Lower lobe of right lung (tissue), 2 donors: ENCODE data around the gene PRPF8. TPM values are rescaled to one million over a fixed set of nuclear protein-coding genes. Genes with fewer than 3 reads are reported as not detected.

ENCODE experiments used
- ATAC-seq, 2 donors: fragments of 200-7000 bp; cut with Tn5 transposase; one replicate each; pipeline ENCODE4 v1.9.1; 2020 to 2022; ENCODE audit warnings: mild to moderate bottlenecking in 2 of 2, moderate library complexity in 2 of 2
- DNase-seq: peaks from one replicate; pipeline ENCODE4 v3.0.0-alpha.2; 2020
- H3K27ac ChIP-seq: fragments of 200-600 bp; one replicate; pipeline ENCODE4 v1.8.0; 2022
- H3K27me3 ChIP-seq: fragments of 200-600 bp; one replicate; pipeline ENCODE4 v1.8.0; 2022; ENCODE audit warnings: low read depth
- H3K36me3 ChIP-seq: fragments of 200-600 bp; one replicate; pipeline ENCODE4 v1.8.0; 2022; ENCODE audit warnings: mild to moderate bottlenecking
- H3K4me1 ChIP-seq: fragments of 200-600 bp; one replicate; pipeline ENCODE4 v1.8.0; 2022
- H3K4me3 ChIP-seq: fragments of 200-600 bp; one replicate; pipeline ENCODE4 v1.8.0; 2022; ENCODE audit warnings: mild to moderate bottlenecking
- H3K9me3 ChIP-seq: fragments of 200-600 bp; one replicate; pipeline ENCODE4 v1.8.0; 2022
- CTCF ChIP-seq: fragments of 200-600 bp; IDR thresholded peaks from one replicate; pipeline ENCODE4 v1.8.0; 2022; ENCODE audit warnings: antibody characterized with exemption, mild to moderate bottlenecking
- intact Hi-C: fragments of 100-400 bp; cut with DNase I; formaldehyde crosslinking; loops from one replicate; pipeline ENCODE4 v1.11.0; 2022
- total RNA-seq: library from RNA; stranded (reverse); fragmentation: NEBNext Ultra II Directional; extraction: Animal tissue kit (Norgen Biotek cat#: 25700); gene quantifications from one replicate; pipeline ENCODE4 v1.2.1, GENCODE V29; 2021
- donor health status: DM: no; HTN: yes; CAD: no; lungs with severe emphysema.

Gene PRPF8
- total RNA-seq, 1 donor from 2014 or later = 280 TPM

DNA sequence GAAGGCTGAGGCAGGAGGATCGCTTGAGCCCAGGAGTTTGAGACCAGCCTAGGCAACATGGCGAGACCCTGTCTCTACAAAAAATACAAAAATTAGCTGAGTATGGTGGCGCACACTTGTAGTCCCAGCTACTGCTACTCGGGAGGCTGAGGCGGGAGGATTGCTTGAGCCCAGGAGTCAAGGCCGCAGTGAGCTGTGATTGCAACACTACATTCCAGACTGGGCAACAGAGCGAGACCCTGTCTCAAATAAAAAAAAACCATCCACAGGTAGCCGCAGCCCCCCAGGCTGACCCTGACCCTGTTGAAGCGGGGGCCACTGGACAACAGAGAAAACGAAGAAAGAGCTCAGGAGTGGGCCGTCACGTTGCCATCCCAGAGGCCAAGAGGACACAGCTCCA lies 60.0 kb downstream of the PRPF8 start:
- Histone ChIP-seq H3K9me3 (no peaks in the 10 kb centered on the region), H3K4me3 (no peak overlapping the region), H3K36me3 (peaks cover 26% of the 10 kb centered on the region), H3K27ac (no peak overlapping the region), H3K27me3 (no peaks in the 10 kb centered on the region), H3K4me1 (peaks cover 36% of the 10 kb centered on the region)
- no peak for TF ChIP-seq CTCF
- DNase-seq (no peak), ATAC-seq (no peak)
- intact Hi-C loops = loop anchor here (5.0 kb wide), 1 partner anchor 47 kb away; no protein-coding TSS in a partner anchor

GRCh38 chr17:1623057-1623630 lies 61.5 kb downstream of the PRPF8 start:
- DNase-seq (no peak), ATAC-seq (no peak)
- TF ChIP-seq CTCF = no peak
- H3K27ac ChIP-seq = no peak overlapping the region
- H3K4me1 ChIP-seq = peaks cover 38% of the 10 kb centered on the region
- intact Hi-C loops = no loop called here
- no peaks in the 10 kb centered on the region for H3K27me3 ChIP-seq
- no peak overlapping the region for H3K4me3 ChIP-seq
- H3K36me3 ChIP-seq = peaks cover 37% of the 10 kb centered on the region
- H3K9me3 ChIP-seq = no peaks in the 10 kb centered on the region

DNA sequence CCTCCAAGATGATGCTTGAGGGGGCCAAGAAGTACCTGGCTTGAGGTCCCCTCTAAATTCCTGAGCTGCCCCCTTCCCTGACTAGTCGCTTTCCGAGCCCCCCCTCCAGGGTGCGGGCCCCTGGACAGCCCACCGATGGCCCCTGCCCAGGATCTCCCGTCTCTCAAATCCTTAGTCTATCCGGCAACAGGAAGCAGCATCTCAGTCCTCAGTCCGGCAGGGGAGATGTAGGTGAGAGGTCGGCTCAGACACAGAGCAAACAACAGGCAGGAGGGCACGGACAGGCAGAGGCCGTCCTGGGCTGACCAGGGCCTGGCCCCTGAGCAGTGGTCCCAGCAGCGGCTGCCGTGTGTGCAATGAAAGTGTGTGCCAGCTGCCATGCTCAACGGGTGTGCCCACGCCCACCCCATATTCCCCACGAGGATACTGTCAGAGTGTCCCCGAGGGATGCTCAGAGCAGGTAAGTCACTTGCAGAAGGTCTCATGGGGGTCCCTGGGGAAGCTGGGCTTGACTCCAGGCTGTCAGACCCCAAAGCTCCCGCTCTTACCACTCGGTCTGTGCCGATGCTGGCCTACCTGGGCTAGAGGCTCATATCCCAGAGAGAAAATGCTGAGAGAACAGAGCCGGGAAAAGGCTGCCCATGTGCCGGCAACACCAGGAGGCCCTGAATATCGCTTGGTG lies 63.3 kb downstream of the PRPF8 start:
- DNase-seq = no peak
- ATAC-seq = no peak
- Histone ChIP-seq H3K4me3 (no peak overlapping the region), H3K4me1 (peaks cover 34% of the 10 kb centered on the region), H3K9me3 (no peaks in the 10 kb centered on the region), H3K27me3 (no peaks in the 10 kb centered on the region), H3K36me3 (peaks cover 54% of the 10 kb centered on the region), H3K27ac (no peak overlapping the region)
- intact Hi-C loops = no loop called here
- TF ChIP-seq CTCF = no peak

DNA sequence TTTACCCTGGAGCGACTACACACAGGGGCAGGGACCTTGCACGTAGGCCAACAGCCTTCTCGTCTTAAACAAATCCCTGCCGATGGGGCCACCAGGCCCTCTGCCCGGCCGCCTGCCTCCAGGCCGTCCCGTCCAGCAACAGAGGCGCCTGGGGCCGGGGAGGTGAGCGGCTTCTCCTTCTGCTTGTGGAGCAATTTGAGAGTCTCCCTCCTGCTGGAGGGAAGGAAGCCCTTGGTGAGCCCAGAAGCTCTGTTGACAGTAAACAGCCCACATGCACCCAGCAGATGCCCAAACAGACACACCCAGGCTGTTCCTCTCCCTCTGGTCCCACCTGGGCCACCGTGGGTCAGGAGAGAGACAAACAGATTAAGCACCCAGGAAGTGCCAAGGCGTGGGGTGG lies 64.2 kb downstream of the PRPF8 start:
- TF ChIP-seq CTCF = no peak
- ATAC-seq = no peak
- Histone ChIP-seq H3K36me3 (peaks cover 59% of the 10 kb centered on the region), H3K9me3 (no peaks in the 10 kb centered on the region), H3K27me3 (no peaks in the 10 kb centered on the region), H3K4me3 (no peak overlapping the region), H3K27ac (no peak overlapping the region), H3K4me1 (peaks cover 25% of the 10 kb centered on the region)
- DNase-seq = no peak
- intact Hi-C loops = no loop called here

- ATAC-seq (peak; percentile 44 to 49), DNase-seq (no peak)
- Histone ChIP-seq H3K4me1 (peaks cover 21% of the 10 kb centered on the region), H3K9me3 (no peaks in the 10 kb centered on the region), H3K36me3 (peaks cover 55% of the 10 kb centered on the region), H3K27me3 (no peaks in the 10 kb centered on the region), H3K4me3 (no peak overlapping the region), H3K27ac (peak overlapping the region; percentile 56)
- intact Hi-C loops = no loop called here
- peak; percentile 4 for TF ChIP-seq CTCF
Observed at GRCh38 chr17:1617620-1618174, 67.0 kb downstream of the PRPF8 start.
